H9 (cell line): Measurements from ENCODE around the gene C2CD4A. TPM values are rescaled to one million over a fixed set of nuclear protein-coding genes. Genes with fewer than 3 reads are reported as not detected.

ENCODE experiments used
- DNase-seq: peaks from one replicate; pipeline ENCODE4 v3.0.0-alpha.2; 2017
- H2AFZ ChIP-seq: one replicate; pipeline ENCODE4 v1.6.1; 2013; ENCODE audit warnings: mild to moderate bottlenecking, low read length, control low read depth, moderate library complexity
- H2AK5ac ChIP-seq: 2 replicates; pipeline ENCODE4 v1.6.1; 2013; ENCODE audit warnings: low read length, control low read depth, mixed read lengths; ENCODE audit not compliant: insufficient read length
- H2BK120ac ChIP-seq: one replicate; pipeline ENCODE4 v1.6.1; 2013; ENCODE audit warnings: low read depth, mild to moderate bottlenecking, low read length, control low read depth, inconsistent platforms; ENCODE audit not compliant: poor library complexity, severe bottlenecking
- H2BK12ac ChIP-seq: 2 replicates; pipeline ENCODE4 v1.6.1; 2013; ENCODE audit warnings: low read length, control low read depth, mixed read lengths, low read depth; ENCODE audit not compliant: insufficient read length
- H2BK15ac ChIP-seq: 2 replicates; pipeline ENCODE4 v1.6.1; 2013; ENCODE audit warnings: low read depth, low read length, control low read depth
- H2BK20ac ChIP-seq: one replicate; pipeline ENCODE4 v1.6.1; 2013; ENCODE audit warnings: low read depth, mild to moderate bottlenecking, low read length, control low read depth, inconsistent platforms; ENCODE audit not compliant: poor library complexity, severe bottlenecking
- H2BK5ac ChIP-seq: 2 replicates; pipeline ENCODE4 v1.6.1; 2013; ENCODE audit warnings: low read length, control low read depth, mixed read lengths; ENCODE audit not compliant: insufficient read length
- H3K14ac ChIP-seq: 2 replicates; pipeline ENCODE4 v1.6.1; 2013; ENCODE audit warnings: low read length, control low read depth; ENCODE audit not compliant: insufficient read depth
- H3K18ac ChIP-seq: 2 replicates; pipeline ENCODE4 v1.6.1; 2013; ENCODE audit warnings: low read depth, mild to moderate bottlenecking, mixed read lengths, low read length, control low read depth; ENCODE audit not compliant: insufficient read length
- H3K23ac ChIP-seq: 2 replicates; pipeline ENCODE4 v1.6.1; 2013; ENCODE audit warnings: low read length, control low read depth, mixed read lengths, low read depth; ENCODE audit not compliant: insufficient read length
- H3K23me2 ChIP-seq: 2 replicates; pipeline ENCODE4 v1.6.1; 2013; ENCODE audit warnings: low read depth, mild to moderate bottlenecking, mixed read lengths, low read length, control low read depth; ENCODE audit not compliant: insufficient read length, poor library complexity, severe bottlenecking
- H3K27ac ChIP-seq: 2 replicates; pipeline ENCODE4 v1.5.1; 2013; ENCODE audit warnings: low read length, control low read depth, mixed read lengths, low read depth; ENCODE audit not compliant: insufficient read length
- H3K27me3 ChIP-seq: 2 replicates; pipeline ENCODE4 v1.6.1; 2013; ENCODE audit warnings: low read length, control low read depth, inconsistent platforms; ENCODE audit not compliant: insufficient read depth
- H3K4ac ChIP-seq: 2 replicates; pipeline ENCODE4 v1.6.1; 2013; ENCODE audit warnings: low read depth, mild to moderate bottlenecking, control low read depth, inconsistent platforms, low read length, moderate library complexity
- H3K4me1 ChIP-seq: 2 replicates; pipeline ENCODE4 v1.6.1; 2013; ENCODE audit warnings: low read length, control low read depth, inconsistent platforms; ENCODE audit not compliant: insufficient read depth
- H3K4me2 ChIP-seq: 2 replicates; pipeline ENCODE4 v1.6.1; 2013; ENCODE audit warnings: low read length, control low read depth, mixed read lengths; ENCODE audit not compliant: insufficient read length, insufficient read depth
- H3K56ac ChIP-seq: 2 replicates; pipeline ENCODE4 v1.6.1; 2013; ENCODE audit warnings: low read depth, mild to moderate bottlenecking, mixed read lengths, low read length, control low read depth; ENCODE audit not compliant: insufficient read length
- H3K79me1 ChIP-seq: 2 replicates; pipeline ENCODE4 v1.6.1; 2013; ENCODE audit warnings: low read depth, mild to moderate bottlenecking, moderate library complexity, low read length, control low read depth, inconsistent platforms; ENCODE audit not compliant: insufficient read depth, poor library complexity, severe bottlenecking
- H3K79me2 ChIP-seq: 2 replicates; pipeline ENCODE4 v1.6.1; 2013; ENCODE audit warnings: low read length, control low read depth, inconsistent platforms; ENCODE audit not compliant: insufficient read depth
- H3K9ac ChIP-seq: 2 replicates; pipeline ENCODE4 v1.6.1; 2013; ENCODE audit warnings: low read length, control low read depth, mixed read lengths; ENCODE audit not compliant: insufficient read length; ENCODE audit errors: extremely low read depth
- H3K9me3 ChIP-seq: one replicate; pipeline ENCODE4 v1.6.1; 2013; ENCODE audit warnings: low read depth, low read length, inconsistent platforms; ENCODE audit not compliant: control insufficient read depth
- H3T11ph ChIP-seq: one replicate; pipeline ENCODE4 v1.6.1; 2013; ENCODE audit warnings: mild to moderate bottlenecking, low read length, control low read depth, inconsistent platforms
- H4K20me1 ChIP-seq: one replicate; pipeline ENCODE4 v1.6.1; 2013; ENCODE audit not compliant: control insufficient read depth, insufficient read length, insufficient read depth
- H4K5ac ChIP-seq: 2 replicates; pipeline ENCODE4 v1.6.1; 2013; ENCODE audit warnings: low read depth, mild to moderate bottlenecking, mixed read lengths, low read length, control low read depth; ENCODE audit not compliant: insufficient read length
- H4K8ac ChIP-seq: replicated peaks from 2 replicates; pipeline ENCODE4 v1.6.1; 2013; ENCODE audit warnings: low read length, control low read depth, mixed read lengths, low read depth; ENCODE audit not compliant: insufficient read length
- H4K91ac ChIP-seq: 2 replicates; pipeline ENCODE4 v1.6.1; 2013; ENCODE audit warnings: low read depth, mild to moderate bottlenecking, moderate library complexity, mixed read lengths, low read length, control low read depth; ENCODE audit not compliant: insufficient read length
- H3K27ac Mint-ChIP-seq, 3 experiments: 2 replicates in 2 of 3; 3 replicates in 1 of 3; pipeline ENCODE4 v1.8.0; 2020 to 2021; ENCODE audit warnings: mixed read lengths in 3 of 3, mild to moderate bottlenecking in 1 of 3, moderate library complexity in 1 of 3
- H3K27me3 Mint-ChIP-seq: 2 replicates; pipeline ENCODE4 v1.8.0; 2021; ENCODE audit warnings: low read depth, mild to moderate bottlenecking, moderate library complexity, mixed read lengths
- H3K36me3 Mint-ChIP-seq, 3 experiments: 2 replicates in 2 of 3; 3 replicates in 1 of 3; pipeline ENCODE4 v1.8.0; 2020 to 2021; ENCODE audit warnings: low read depth in 3 of 3, mixed read lengths in 3 of 3; ENCODE audit not compliant: insufficient read depth in 1 of 3
- H3K4me1 Mint-ChIP-seq, 2 experiments: 2 replicates each; pipeline ENCODE4 v1.8.0; 2020; ENCODE audit warnings: mixed read lengths in 2 of 2
- H3K4me3 Mint-ChIP-seq, 2 experiments: 2 replicates in 1 of 2; 3 replicates in 1 of 2; pipeline ENCODE4 v1.8.0; 2020 to 2021; ENCODE audit warnings: mild to moderate bottlenecking in 2 of 2, mixed read lengths in 2 of 2, moderate library complexity in 1 of 2
- H3K9me3 Mint-ChIP-seq, 2 experiments: 2 replicates in 1 of 2; 3 replicates in 1 of 2; pipeline ENCODE4 v1.8.0; 2020; ENCODE audit warnings: mild to moderate bottlenecking in 2 of 2, mixed read lengths in 2 of 2, moderate library complexity in 1 of 2
- WGBS: extraction: QIAGEN DNeasy Blood & Tissue Kit; methylation state at CpG from one replicate; pipeline ENCODE4 v1.1.7; 2013; ENCODE audit warnings: missing lambda C conversion rate, low lambda C conversion rate, mixed read lengths; ENCODE audit not compliant: insufficient read length; ENCODE audit errors: extremely low coverage; 5-methylcytosine and 5-hydroxymethylcytosine counted together
- total RNA-seq: library from RNA; stranded (reverse); gene quantifications from 2 replicates; pipeline ENCODE4 v1.2.1, GENCODE V29; 2021
- TF ChIP-seq, protein P1 (sequence below): fragments of 200-600 bp; sonication (generic); conservative IDR thresholded peaks from 3 replicates; pipeline ENCODE4 v1.8.0; 2021; ENCODE audit warnings: antibody characterized with exemption, mild to moderate bottlenecking

The C2CD4A gene
- total RNA-seq, 1 experiment from 2014 or later: not detected

DNA sequence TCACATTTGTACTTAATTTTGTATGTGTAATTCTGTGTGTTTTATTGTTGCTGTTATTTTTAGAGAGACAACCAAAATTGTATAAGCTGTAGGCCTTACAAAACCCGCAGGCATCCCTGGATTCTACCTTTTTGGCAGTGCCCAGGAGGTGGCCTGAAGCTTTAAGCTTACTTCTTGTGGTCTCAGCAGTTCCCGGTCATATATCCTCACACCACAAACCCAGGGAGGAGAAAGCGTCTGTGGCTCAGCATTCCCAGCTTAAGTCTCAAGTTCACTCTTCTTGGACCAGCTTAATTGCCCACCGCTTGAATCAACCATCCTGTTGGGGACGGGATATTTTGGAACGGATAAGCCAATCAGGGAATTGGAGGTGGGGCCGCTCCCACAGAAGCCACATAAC, 36.7 kb downstream of the C2CD4A start:
- Histone ChIP-seq H3T11ph (no peak overlapping the region), H3K4me2 (no peak overlapping the region), H3K27me3 (no peaks in the 10 kb centered on the region), H3K4ac (no peak overlapping the region), H4K8ac (no peak overlapping the region), H2AK5ac (no peak overlapping the region), H2BK12ac (no peak overlapping the region), H3K18ac (no peak overlapping the region), H3K23ac (no peak overlapping the region), H3K14ac (no peak overlapping the region), H3K79me1 (no peaks in the 10 kb centered on the region), H2AFZ (no peak overlapping the region), H3K4me1 (0 out of 2 replicates have a peak, but pooled peaks cover 2% of the 10 kb centered on the region), H2BK15ac (no peak overlapping the region), H2BK5ac (no peak overlapping the region), H3K9ac (no peak overlapping the region), H3K79me2 (no peaks in the 10 kb centered on the region), H4K5ac (no peak overlapping the region), H2BK20ac (no peak overlapping the region), H4K20me1 (no peaks in the 10 kb centered on the region), H4K91ac (no peak overlapping the region), H3K27ac (no peak overlapping the region), H3K23me2 (no peaks in the 10 kb centered on the region), H2BK120ac (no peak overlapping the region), H3K9me3 (no peaks in the 10 kb centered on the region), H3K56ac (no peak overlapping the region)
- Mint-ChIP-seq H3K9me3 (no peaks in the 10 kb centered on the region), H3K27me3 (no peaks in the 10 kb centered on the region), H3K27ac (no peak overlapping the region), H3K36me3 (no peaks in the 10 kb centered on the region), H3K4me3 (no peak overlapping the region), H3K4me1 (no peaks in the 10 kb centered on the region)
- DNase-seq: no peak
- no CpG with 5 or more reads among the region's 7 CpGs for WGBS
- TF ChIP-seq, protein P1, sequence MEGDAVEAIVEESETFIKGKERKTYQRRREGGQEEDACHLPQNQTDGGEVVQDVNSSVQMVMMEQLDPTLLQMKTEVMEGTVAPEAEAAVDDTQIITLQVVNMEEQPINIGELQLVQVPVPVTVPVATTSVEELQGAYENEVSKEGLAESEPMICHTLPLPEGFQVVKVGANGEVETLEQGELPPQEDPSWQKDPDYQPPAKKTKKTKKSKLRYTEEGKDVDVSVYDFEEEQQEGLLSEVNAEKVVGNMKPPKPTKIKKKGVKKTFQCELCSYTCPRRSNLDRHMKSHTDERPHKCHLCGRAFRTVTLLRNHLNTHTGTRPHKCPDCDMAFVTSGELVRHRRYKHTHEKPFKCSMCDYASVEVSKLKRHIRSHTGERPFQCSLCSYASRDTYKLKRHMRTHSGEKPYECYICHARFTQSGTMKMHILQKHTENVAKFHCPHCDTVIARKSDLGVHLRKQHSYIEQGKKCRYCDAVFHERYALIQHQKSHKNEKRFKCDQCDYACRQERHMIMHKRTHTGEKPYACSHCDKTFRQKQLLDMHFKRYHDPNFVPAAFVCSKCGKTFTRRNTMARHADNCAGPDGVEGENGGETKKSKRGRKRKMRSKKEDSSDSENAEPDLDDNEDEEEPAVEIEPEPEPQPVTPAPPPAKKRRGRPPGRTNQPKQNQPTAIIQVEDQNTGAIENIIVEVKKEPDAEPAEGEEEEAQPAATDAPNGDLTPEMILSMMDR: no peak
